Natural killer cell (primary cell): ENCODE data around the gene RHPN2. TPM values are rescaled to one million over a fixed set of nuclear protein-coding genes. Genes with fewer than 3 reads are reported as not detected.

ENCODE experiments used
- ATAC-seq, 3 donors: fragments of 150-1000 bp in 2 of 3; fragments of 200-7000 bp in 1 of 3; cut with Tn5 transposase; 1 replicate in 1 of 3; 2 replicates in 2 of 3; pipeline ENCODE4 v1.10.0; 2021; ENCODE audit warnings: mild to moderate bottlenecking in 2 of 3, moderate library complexity in 2 of 3
- DNase-seq, 2 donors: peaks; one replicate each; pipeline versions ENCODE4 v3.0.0 to v3.0.0-alpha.2; 2013 to 2021; ENCODE audit warnings: mixed read lengths in 1 of 2
- H3K27ac ChIP-seq: one replicate; pipeline ENCODE4 v1.5.1; 2013; ENCODE audit warnings: mild to moderate bottlenecking, low read length
- H3K27me3 ChIP-seq: one replicate; pipeline ENCODE4 v1.6.1; 2013; ENCODE audit warnings: low read length; ENCODE audit not compliant: control insufficient read depth, insufficient read depth
- H3K36me3 ChIP-seq: one replicate; pipeline ENCODE4 v1.6.1; 2013; ENCODE audit warnings: low read length; ENCODE audit not compliant: control insufficient read depth, insufficient read depth
- H3K4me1 ChIP-seq: one replicate; pipeline ENCODE4 v1.6.1; 2013; ENCODE audit warnings: low read length; ENCODE audit not compliant: control insufficient read depth, insufficient read depth
- H3K4me3 ChIP-seq: one replicate; pipeline ENCODE4 v1.5.1; 2013; ENCODE audit warnings: low read length
- H3K9me3 ChIP-seq: one replicate; pipeline ENCODE4 v1.6.1; 2013; ENCODE audit warnings: low read length; ENCODE audit not compliant: control insufficient read depth, insufficient read depth
- H3K27ac Mint-ChIP-seq, 2 donors: one replicate each; pipeline ENCODE4 v1.8.0; 2022; ENCODE audit warnings: mild to moderate bottlenecking in 2 of 2, mixed read lengths in 2 of 2, moderate library complexity in 1 of 2
- H3K27me3 Mint-ChIP-seq, 2 donors: one replicate each; pipeline ENCODE4 v1.8.0; 2022; ENCODE audit warnings: low read depth in 2 of 2, mixed read lengths in 2 of 2
- H3K36me3 Mint-ChIP-seq: one replicate; pipeline ENCODE4 v1.8.0; 2022; ENCODE audit warnings: mixed read lengths
- H3K4me1 Mint-ChIP-seq, 2 donors: one replicate each; pipeline ENCODE4 v1.8.0; 2022; ENCODE audit warnings: mixed read lengths in 2 of 2
- H3K4me3 Mint-ChIP-seq: one replicate; pipeline ENCODE4 v1.8.0; 2022; ENCODE audit warnings: mild to moderate bottlenecking, moderate library complexity, mixed read lengths
- H3K9me3 Mint-ChIP-seq, 2 donors: one replicate each; pipeline ENCODE4 v1.8.0; 2022; ENCODE audit warnings: mixed read lengths in 2 of 2
- CTCF ChIP-seq: fragments of 200-600 bp; IDR thresholded peaks from one replicate; pipeline ENCODE4 v1.8.0; 2022; ENCODE audit warnings: antibody characterized with exemption
- WGBS: methylation state at CpG from one replicate; pipeline ENCODE4 v1.1.7; 2013; ENCODE audit warnings: missing lambda C conversion rate; ENCODE audit not compliant: insufficient coverage; 5-methylcytosine and 5-hydroxymethylcytosine counted together
- intact Hi-C: fragments of 100-400 bp; cut with micrococcal nuclease; formaldehyde crosslinking; loops from one replicate; pipeline ENCODE4 v1.14.2; 2022
- total RNA-seq, 4 donors: library from RNA; stranded (reverse); fragments of 120-200 nt in 1 of 4; gene quantifications; one replicate each; pipeline versions ENCODE4 v1.2.3 to v1.2.4, GENCODE V29; 2013 to 2022

RHPN2 gene
- total RNA-seq, 3 donors from 2014 or later (not counting 1 experiment from before 2014, with no cell fraction given), result 0.35 TPM; not detected in 2

GRCh38 chr19:32971012-32971595, 93.6 kb downstream of the RHPN2 start:
- no peaks in the 10 kb centered on the region for H3K36me3 Mint-ChIP-seq
- Histone ChIP-seq H3K27me3 (no peaks in the 10 kb centered on the region), H3K4me3 (peak overlapping the region; percentile 67), H3K36me3 (no peaks in the 10 kb centered on the region), H3K4me1 (peaks cover 14% of the 10 kb centered on the region), H3K27ac (no peak overlapping the region), H3K9me3 (no peaks in the 10 kb centered on the region)
- 43% methylated on average over 21 of the region's 21 CpGs for WGBS
- peaks cover 0 to 16% of the 10 kb centered on the region in 2 donors for H3K4me1 Mint-ChIP-seq
- intact Hi-C loops, result loop anchor here (10.0 kb wide), 1 partner anchor 154 kb away; no protein-coding TSS in a partner anchor
- no peak for TF ChIP-seq CTCF
- H3K27ac Mint-ChIP-seq, result peak overlapping the region; percentile 91 to 94
- DNase-seq (peak in 1 of 2 donors; percentile 5), ATAC-seq (no peak)
- H3K9me3 Mint-ChIP-seq, result no peaks in the 10 kb centered on the region
- H3K27me3 Mint-ChIP-seq, result no peaks in the 10 kb centered on the region
- peak overlapping the region; percentile 99 for H3K4me3 Mint-ChIP-seq

- intact Hi-C loops, result no loop called here
- Mint-ChIP-seq H3K36me3 (no peaks in the 10 kb centered on the region), H3K9me3 (no peaks in the 10 kb centered on the region), H3K27me3 (no peaks in the 10 kb centered on the region), H3K27ac (no peak overlapping the region), H3K4me1 (peaks cover 0 to 16% of the 10 kb centered on the region in 2 donors), H3K4me3 (no peak overlapping the region)
- H3K4me1 ChIP-seq, result peaks cover 14% of the 10 kb centered on the region
- H3K9me3 ChIP-seq, result no peaks in the 10 kb centered on the region
- DNase-seq (no peak), ATAC-seq (no peak)
- no peak for TF ChIP-seq CTCF
- 96% methylated on average over 10 of the region's 10 CpGs for WGBS
- no peak overlapping the region for H3K4me3 ChIP-seq
- H3K27me3 ChIP-seq, result no peaks in the 10 kb centered on the region
- peaks cover 2% of the 10 kb centered on the region for H3K36me3 ChIP-seq
- no peak overlapping the region for H3K27ac ChIP-seq
These were observed 95.1 kb downstream of the RHPN2 start for GRCh38 chr19:32969549-32969948.

- Mint-ChIP-seq H3K4me3 (no peak overlapping the region), H3K9me3 (no peaks in the 10 kb centered on the region)
These were observed 97.9 kb downstream of the RHPN2 start for GRCh38 chr19:32966750-32967149.

More at GRCh38 chr19:32966750-32967149, 97.9 kb downstream of the RHPN2 start:
- Mint-ChIP-seq H3K4me1 (peaks cover 0 to 14% of the 10 kb centered on the region in 2 donors), H3K27ac (no peak overlapping the region), H3K36me3 (no peaks in the 10 kb centered on the region), H3K27me3 (no peaks in the 10 kb centered on the region)
- TF ChIP-seq CTCF, result no peak
- DNase-seq (no peak), ATAC-seq (no peak)
- Histone ChIP-seq H3K27ac (no peak overlapping the region), H3K4me1 (peaks cover 8% of the 10 kb centered on the region), H3K27me3 (no peaks in the 10 kb centered on the region), H3K9me3 (no peaks in the 10 kb centered on the region), H3K36me3 (peaks cover 7% of the 10 kb centered on the region), H3K4me3 (no peak overlapping the region)
- WGBS, result 98% methylated on average over 9 of the region's 9 CpGs
- intact Hi-C loops, result no loop called here
